RPMI8226 (cell line): ENCODE measurements around the gene POR.

ENCODE experiments used
- DNase-seq: peaks from one replicate; pipeline ENCODE4 v3.0.0-alpha.2; 2015

POR gene

GRCh38 chr7:75955331-75955955 is 40.5 kb downstream of the POR start:
- DNase-seq, result no peak

GRCh38 chr7:75957021-75957736 is 42.2 kb downstream of the POR start:
- DNase-seq, result no peak

GRCh38 chr7:75958802-75959543 is 44.0 kb downstream of the POR start:
- DNase-seq, result peak; percentile 1

- DNase-seq, result no peak
Measured at GRCh38 chr7:75960372-75960771, 45.4 kb downstream of the POR start.

GRCh38 chr7:75961218-75961617 is 46.3 kb downstream of the POR start:
- DNase-seq, result no peak

- DNase-seq, result no peak
Measured at GRCh38 chr7:75962607-75963380, 47.8 kb downstream of the POR start.

- DNase-seq, result no peak
Measured at GRCh38 chr7:75963381-75963995, 48.5 kb downstream of the POR start.

GRCh38 chr7:75965617-75966016 is 50.7 kb downstream of the POR start:
- DNase-seq, result no peak

GRCh38 chr7:75966190-75966961 is 51.4 kb downstream of the POR start:
- peak; percentile 93 for DNase-seq

- no peak for DNase-seq
Measured at GRCh38 chr7:75967055-75967454, 52.1 kb downstream of the POR start.

GRCh38 chr7:75967487-75967997 is 52.6 kb downstream of the POR start:
- no peak for DNase-seq

- no peak for DNase-seq
Measured at GRCh38 chr7:75968012-75968411, 53.1 kb downstream of the POR start.

- DNase-seq, result no peak
Measured at GRCh38 chr7:75968561-75969001, 53.6 kb downstream of the POR start.

GRCh38 chr7:75969182-75969581 is 54.2 kb downstream of the POR start:
- DNase-seq, result no peak

- DNase-seq, result no peak
Measured at GRCh38 chr7:75969704-75970498, 54.9 kb downstream of the POR start.

GRCh38 chr7:75971309-75971960 is 56.5 kb downstream of the POR start:
- DNase-seq, result no peak

GRCh38 chr7:75971961-75972763 is 57.2 kb downstream of the POR start:
- DNase-seq, result no peak

GRCh38 chr7:75977743-75978142 is 62.8 kb downstream of the POR start:
- no peak for DNase-seq

- DNase-seq, result no peak
Measured at GRCh38 chr7:75979759-75980429, 64.9 kb downstream of the POR start.
